GM18868 (cell line): Measurements from ENCODE around the gene ZNF28.
"Not testable (repeated sequence)": the region's sequence is repeated elsewhere in the genome, so short reads cannot be mapped to it uniquely, and the experiment has no call there.

Experiments
- ATAC-seq: cut with Tn5 transposase; IDR thresholded peaks from one replicate; pipeline ENCODE4 v1.9.1; 2021; ENCODE audit warnings: mild to moderate bottlenecking, moderate library complexity; ENCODE audit not compliant: unreplicated experiment

The ZNF28 gene

DNA sequence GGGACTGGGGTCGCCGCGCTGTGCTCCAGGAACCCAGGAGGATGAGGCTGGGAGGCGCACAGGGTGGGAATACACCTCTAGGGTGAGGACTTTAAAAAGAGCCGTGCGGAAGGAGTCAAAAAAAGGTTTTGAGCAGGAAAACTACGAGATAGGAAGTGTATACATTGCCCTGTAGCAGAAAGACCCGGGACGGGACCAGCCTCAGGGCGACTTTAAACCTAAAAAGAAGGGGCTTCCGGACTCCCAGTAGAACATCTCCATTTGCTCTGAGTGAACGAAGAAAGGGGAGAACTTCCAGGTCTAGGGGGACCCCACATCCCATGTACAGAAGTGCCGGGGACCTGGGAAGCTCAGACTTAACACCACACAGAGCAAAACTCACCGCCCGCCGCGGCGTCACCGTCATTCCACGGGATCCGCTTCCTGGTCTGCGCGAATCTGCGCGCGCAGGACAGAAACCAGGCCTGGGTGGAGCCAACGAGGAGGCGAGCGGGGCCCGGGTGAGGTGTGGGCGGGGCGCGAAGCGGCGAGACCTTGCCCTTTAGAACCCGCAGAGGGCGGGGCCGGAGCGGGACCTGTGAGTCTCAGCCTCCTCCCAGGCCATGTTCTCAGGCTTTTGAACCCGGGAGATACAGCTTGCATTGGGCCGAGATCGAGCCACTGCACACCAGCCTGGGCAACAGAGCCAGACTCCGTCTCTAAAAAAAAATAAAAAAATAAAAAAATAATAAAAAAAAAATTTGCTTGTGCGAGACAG, at the start of gene ZNF28:
Gene ZNF28 (minus strand): TSS at position 430 of the 757 bp plus-strand sequence. CDS start 3,675 bp downstream, outside the sequence.
- peak; percentile 98 for ATAC-seq

DNA sequence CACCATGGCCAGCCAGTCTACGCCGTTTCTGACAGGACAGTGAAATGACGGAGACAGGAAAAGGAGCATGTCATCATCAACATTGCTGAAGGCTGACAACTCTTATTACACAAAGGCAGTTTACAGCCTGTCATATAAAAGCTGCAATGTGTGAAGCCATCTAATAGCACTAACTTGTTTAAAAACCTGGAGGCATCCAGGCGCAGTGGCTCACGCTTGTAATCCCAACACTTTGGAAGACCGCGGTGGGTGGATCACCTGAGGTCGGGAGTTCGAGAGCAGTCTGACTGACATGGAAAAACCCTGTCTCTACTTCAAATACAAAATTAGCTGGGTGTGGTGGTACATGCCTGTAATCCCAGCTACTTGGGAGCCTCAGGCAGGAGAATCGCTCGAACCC, 46.6 kb upstream of the ZNF28 start:
- not testable (repeated sequence) for ATAC-seq

DNA sequence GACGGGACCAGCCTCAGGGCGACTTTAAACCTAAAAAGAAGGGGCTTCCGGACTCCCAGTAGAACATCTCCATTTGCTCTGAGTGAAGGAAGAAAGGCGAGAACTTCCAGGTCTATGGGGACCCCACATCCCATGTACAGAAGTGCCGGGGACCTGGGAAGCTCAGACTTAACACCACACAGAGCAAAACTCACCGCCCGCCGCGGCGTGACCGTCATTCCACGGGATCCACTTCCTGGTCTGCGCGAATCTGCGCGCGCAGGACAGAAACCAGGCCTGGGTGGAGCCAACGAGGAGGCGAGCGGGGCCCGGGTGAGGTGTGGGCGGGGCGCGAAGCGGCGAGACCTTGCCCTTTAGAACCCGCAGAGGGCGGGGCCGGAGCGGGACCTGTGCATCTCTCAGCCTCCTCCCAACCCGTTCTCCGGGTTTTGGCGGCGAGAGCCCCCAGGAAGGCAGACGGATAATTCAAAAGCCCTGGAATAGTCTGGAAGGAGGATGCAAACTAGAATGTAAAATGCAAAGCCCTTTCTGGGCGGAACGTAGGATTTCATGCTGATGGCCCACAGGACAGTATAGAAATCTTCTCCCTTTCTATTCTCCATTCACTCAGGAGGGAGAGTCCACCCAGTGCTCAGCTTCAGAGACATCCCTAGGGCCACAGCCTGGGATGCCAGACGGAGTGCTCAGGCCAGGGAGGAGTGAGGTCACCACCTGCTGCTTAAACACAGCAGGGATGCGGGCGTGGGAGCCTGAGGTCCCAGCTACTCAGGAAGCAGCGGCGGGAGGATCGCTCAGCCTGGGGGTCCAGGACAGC, 36.2 kb upstream of the ZNF28 start, which contains the start of gene ZNF468:
Gene ZNF468 (minus strand): TSS at position 242 of the 814 bp plus-strand sequence. CDS start 3,347 bp downstream, outside the sequence.
- ATAC-seq = peak; percentile 95

DNA sequence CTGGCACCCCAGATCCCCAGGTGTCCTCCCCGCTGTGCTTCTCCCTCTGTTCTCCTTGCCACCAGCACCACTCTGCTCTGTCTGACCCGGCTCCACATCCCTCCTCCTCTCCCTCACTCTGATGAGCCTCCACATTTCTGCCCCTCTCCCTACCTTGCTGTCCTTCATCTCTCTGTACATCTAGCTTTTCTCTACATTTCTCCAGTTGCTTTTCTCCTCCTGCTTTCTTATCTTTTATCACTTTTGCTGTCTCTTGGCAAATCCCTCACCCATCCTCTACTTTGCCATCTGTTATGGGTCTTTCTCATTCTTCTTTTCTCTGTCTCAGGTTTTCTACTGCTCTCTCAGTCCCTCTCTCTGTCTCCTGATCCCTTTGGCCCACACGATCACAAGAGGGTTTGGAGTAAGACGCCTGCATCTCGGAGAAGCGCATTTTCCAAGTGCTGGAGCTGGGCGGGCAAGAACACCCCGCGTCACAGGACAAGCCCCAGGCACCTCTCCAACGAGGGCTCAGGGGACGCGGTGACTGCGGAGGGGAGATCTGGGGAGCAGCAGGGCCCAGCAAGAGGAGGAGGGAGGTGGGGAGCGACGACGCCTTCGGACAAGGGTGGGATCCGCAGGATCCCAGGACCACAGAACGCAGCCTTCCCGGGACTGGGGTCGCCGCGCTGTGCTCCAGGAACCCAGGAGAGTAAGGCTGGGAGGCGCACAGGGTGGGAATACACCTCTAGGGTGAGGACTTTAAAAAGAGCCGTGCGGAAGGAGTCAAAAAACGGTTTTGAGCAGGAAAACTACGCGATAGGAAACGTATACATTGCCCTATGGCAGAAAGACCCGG, 35.3 kb upstream of the ZNF28 start:
- peak; percentile 10 for ATAC-seq

DNA sequence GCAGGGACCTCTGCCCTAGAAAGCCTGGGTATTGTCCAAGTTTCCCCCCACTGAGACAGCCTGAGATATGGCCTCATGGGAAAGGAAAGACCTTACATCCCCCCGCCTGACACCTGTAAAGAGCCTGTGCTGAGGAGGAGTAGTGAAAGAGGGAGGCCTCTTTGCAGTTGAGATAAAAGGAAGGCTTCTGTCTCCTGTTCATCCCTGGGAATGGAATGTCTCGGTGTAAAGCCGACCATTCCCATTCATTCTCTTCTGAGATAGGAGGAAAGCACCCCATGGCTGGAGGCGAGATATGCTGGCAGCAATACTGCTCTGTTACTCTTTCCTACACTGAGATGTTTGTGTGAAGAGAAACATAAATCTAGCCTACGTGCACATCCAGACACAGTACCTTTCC, 25.9 kb upstream of the ZNF28 start:
- not testable (repeated sequence) for ATAC-seq

DNA sequence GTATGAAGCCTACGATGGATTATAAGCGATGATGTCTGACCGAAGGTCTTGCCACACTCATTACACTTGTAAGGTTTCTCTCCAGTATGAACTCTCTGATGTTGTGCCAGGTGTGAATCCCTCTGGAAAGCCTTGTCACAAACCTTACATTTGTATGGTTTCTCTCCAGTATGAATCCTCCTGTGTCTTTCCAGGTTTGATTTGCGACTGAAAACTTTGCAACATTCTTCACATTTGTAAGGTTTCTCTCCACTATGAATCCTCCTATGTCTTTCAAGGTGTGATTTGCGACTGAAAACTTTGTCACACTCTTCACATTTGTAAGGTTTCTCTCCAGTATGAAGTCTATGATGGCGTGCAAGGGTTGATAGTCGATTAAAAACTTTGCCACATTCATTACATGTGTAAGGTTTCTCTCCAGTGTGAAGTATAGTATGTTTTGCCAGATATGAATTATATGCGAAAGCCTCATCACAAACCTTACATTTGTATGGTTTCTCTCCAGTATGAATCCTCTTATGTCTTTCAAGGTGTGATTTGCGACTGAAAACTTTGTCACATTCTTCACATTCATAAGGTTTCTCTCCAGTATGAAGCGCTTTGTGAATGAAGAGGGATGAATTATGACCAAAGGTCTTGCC, 19.5 kb upstream of the ZNF28 start:
- ATAC-seq = not testable (repeated sequence)

DNA sequence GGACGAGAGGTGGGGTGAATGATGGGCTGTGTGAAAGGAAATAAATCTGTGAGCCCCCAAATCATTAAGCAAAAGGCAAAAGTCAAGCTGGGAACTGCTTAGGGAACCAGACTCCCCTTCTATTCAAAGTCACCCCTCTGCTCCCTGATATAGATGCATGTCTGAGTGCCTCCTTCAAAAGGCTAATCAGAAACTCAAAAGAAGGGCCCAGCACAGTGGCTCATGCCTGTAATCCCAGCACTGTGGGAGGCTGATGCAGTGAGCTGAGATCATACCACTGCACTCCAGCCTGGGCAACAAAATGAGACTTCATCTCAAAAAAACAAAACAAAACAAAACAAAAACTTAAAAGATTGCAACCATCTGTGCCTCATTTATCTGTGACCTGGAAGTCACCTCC, 12.9 kb upstream of the ZNF28 start:
- not testable (repeated sequence) for ATAC-seq

DNA sequence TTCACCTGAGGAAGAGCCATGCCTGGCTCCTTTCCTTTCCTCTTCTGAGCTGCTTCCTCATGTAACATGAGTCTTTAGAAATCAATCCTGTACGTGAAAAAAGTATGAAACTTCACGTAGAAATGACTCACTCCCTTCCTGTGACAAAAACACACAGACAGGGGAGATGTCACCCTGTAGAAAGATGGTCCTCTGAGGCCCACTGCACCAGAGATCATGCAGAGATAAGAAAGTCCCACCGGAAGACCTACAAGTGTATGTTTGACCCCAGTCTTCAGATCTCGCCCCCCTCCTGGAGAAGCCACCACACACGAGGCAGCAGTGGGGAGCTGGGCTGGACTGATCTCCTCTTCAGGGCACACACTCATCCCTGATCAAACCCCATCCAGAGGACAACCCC, 12.1 kb upstream of the ZNF28 start:
- not testable (repeated sequence) for ATAC-seq

DNA sequence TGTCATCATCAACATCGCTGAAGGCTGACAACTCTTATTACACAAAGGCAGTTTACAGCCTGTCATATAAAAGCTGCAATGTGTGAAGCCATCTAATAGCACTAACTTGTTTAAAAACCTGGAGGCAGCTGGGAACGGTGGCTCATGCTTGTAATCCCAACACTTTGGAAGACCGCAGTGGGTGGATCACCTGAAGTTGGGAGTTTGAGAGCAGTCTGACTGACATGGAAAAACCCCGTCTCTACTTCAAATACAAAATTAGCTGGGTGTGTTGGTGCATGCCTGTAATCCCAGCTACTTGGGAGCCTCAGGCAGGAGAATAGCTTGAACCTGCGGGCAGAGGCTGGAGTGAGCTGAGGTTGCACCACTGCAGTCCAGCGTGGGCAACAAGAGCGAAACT, 8.4 kb upstream of the ZNF28 start:
- ATAC-seq = not testable (repeated sequence)

DNA sequence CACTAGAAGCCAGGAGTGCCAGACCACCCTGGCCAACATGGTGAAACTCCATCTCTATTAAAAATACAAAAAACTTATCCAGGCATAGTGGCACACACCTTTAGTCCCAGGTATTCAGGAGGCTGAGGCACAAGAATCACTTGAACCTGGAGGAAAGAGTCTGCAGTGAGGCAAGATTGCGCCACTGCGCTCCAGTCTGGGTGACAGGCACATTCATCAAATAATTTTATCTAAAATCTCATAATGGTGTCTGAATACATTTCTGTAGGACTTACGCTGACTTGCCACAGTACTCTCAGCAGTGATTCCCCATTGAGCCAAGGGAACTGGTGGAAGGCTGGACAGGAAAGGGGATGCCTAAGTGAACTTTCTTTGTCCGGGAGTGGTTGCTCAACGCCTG, 4.3 kb upstream of the ZNF28 start:
- no peak for ATAC-seq

DNA sequence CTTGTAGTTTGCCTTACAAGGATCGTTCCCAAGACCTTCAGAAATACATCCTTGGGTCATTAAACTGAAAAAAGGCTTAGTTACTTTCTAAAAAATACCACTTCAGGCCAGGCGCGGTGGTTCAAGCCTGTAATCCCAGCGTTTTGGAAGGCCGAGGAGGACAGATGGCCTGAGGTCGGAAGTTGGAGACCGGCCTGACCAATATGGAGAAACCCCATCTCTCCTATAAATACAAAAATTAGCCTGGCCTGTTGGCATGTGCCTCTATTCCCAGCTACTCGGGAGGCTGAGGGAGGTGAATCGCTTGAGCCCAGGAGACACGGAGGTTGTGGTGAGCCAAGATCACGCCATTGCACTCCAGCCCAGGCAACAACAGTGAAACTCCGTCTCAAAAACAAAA, 2.2 kb upstream of the ZNF28 start:
- ATAC-seq = no peak

DNA sequence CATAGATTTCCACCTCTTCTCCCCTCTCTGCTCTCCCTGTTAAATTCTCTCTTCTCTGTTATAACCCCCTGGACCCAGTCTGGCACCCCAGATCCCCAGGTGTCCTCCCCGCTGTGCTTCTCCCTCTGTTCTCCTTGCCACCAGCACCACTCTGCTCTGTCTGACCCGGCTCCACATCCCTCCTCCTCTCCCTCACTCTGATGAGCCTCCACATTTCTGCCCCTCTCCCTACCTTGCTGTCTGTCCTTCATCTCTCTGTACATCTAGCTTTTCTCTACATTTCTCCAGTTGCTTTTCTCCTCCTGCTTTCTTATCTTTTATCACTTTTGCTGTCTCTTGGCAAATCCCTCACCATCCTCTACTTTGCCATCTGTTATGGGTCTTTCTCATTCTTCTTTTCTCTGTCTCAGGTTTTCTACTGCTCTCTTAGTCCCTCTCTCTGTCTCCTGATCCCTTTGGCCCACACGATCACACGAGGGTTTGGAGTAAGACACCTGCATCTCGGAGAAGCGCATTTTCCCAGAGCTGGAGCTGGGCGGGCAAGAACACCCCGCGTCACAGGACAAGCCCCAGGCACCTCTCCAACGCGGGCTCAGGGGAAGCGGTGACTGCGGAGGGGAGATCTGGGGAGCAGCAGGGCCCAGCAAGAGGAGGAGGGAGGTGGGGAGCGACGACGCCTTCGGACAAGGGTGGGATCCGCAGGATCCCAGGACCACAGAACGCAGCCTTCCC, 795 bp downstream of the ZNF28 start:
- ATAC-seq = peak; percentile 19

DNA sequence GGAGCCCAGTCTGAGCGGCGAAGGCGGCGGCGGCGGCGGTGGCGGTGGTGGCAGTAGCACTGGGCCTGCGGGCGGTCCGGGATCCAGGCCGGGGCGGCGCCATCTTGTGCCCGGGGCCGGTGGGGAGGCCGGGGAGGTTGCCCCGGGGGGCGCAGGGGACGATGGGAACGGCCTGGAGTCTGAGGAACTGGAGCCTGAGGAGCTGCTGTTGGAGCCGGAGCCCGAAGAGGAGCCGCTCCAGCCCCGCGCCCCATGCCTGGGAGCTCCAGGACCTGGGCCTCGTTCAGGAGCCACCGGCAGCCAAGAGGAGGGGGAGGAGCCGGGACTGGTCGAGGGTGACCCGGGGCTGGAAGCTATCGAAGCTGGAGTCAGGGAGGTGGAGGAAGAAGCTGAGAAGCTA, 11.6 kb downstream of the ZNF28 start:
- ATAC-seq = no peak

DNA sequence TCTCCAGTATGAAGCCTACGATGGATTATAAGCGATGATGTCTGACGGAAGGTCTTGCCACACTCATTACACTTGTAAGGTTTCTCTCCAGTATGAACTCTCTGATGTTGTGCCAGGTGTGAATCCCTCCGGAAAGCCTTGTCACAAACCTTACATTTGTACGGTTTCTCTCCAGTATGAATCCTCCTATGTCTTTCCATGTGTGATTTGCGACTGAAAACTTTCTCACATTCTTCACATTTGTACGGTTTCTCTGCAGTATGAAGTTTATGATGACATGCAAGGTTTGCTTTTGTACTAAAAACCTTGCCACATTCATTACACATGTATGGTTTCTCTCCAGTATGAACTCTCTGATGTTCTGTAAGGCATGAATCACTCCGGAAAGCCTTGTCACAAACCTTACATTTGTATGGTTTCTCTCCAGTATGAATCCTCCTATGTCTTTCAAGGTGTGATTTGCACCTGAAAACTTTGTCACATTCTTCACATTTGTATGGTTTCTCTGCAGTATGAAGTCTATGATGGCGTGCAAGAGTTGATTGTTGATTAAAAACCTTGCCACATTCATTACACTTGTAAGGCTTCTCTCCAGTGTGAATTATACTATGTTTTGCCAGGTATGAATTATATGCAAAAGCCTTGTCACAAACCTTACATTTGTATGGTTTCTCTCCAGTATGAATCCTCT, 21.3 kb downstream of the ZNF28 start:
- ATAC-seq = not testable (repeated sequence)

DNA sequence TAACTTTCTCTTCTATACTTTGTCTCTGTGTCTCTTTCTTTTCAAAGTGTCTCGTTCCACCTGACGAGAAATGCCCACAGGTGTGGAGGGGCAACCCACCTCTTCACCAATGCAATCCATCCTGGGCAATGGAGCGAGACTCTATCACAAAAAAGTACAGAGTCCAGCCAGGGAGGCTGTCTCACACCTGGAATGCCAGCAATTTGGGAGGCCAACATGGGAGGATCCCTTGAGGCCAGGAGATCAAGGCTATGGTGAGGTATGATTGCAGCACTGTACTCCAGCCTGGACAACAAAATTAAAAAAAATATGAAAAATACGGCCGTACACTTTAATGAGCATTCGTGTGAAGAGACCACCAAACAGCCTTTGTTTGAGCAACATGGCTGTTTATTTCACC, 32.0 kb downstream of the ZNF28 start:
- ATAC-seq = no peak

DNA sequence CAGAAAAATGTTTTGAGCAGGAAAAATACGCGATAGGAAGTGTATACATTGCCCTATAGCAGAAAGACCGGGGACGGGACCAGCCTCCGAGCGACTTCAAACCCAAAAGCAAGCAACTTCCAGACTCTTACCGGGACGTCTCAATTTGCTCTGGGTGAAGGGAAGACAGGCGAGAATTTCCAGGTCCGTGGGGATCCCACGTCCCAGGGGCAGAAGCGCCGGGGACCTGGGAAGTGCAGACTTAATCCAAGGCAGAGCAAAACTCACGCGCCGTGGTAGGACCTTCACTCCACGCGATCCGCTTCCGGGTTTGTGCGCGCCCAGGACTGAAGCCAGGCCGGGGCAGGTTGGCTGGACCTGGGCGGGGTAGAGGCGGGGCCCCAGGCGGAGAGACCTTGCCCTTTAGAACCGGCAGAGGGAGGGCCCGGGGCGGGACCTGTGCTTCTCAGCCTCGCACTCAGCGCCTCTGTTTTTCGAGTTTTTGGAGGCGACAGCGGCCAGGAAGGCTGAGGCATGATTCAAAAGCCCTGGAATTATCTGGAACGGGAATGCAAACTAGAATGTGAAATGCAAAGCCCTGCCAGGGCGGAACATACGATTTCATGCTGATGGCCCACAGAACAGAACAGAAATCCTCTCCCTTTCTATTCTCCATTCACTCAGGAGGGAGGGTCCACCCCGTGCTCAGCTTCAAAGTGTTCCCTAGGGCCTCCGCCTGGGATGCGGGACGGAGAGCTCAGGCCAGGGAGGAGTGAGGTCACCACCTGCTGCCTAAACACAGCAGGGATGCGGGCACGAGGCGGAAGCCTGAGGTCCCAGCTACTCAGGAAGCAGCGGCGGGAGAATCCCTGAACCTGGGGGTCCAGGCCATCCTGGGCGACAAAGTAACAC, 34.7 kb downstream of the ZNF28 start, which contains the start of gene ZNF600:
Gene ZNF600 (minus strand): TSS at position 328 of the 891 bp plus-strand sequence. CDS start 7,903 bp downstream, outside the sequence.
- peak; percentile 94 for ATAC-seq

DNA sequence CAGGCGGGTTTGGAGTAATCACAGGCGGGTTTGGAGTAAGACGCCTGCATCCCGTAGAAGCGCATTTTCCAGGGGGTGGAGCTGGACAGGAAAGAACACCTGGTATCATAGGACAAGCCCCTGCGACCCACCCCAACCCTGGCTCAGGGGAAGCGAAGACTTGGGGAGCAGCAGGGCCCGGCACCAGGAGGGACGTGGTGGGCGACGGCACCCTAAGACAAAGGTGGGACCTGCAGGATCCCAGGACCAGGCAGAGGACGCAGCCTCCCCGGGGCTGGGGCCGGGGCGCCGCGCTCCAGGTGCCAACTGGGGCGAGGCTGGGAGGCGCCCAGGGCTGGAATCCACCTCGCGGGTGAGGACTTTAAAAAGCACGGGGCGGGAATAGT, 35.4 kb downstream of the ZNF28 start:
- ATAC-seq = peak; percentile 32

DNA sequence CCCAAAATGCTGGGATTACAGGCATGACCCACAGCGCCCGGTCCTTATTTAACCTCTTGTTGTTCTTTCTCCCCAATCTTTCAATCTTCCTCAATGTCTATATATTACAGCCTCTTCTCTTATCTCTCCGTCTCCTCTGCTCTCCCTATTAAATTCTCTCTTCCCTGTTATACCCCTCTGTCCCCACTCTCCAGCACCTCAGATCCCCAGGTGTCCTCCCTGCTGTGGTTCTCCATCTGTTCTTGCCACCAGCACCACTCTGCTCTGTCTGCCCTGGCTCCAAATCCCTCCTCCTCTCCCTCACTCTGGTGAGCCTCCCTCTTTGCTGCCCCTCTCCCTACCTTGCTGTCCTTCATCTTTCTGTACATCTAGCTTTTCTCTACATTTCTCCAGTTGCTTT, 35.9 kb downstream of the ZNF28 start:
- no peak for ATAC-seq
